Gastrocnemius medialis (tissue), 4 donors: Measurements from ENCODE around the gene ACAA2. TPM values are rescaled to one million over a fixed set of nuclear protein-coding genes. Genes with fewer than 3 reads are reported as not detected.
A peak's percentile ranks its signal among the peaks of the same experiment; 100 is the strongest.
"Not testable (repeated sequence)": the region's sequence is repeated elsewhere in the genome, so short reads cannot be mapped to it uniquely, and the experiment has no call there.

Experiments
- ATAC-seq, 2 donors: fragments of 150-250 bp; one replicate each; pipeline ENCODE4 v1.9.1; 2016
- DNase-seq, 2 donors: peaks; one replicate each; pipeline ENCODE4 v3.0.0-alpha.2; 2019
- H3K27ac ChIP-seq, 4 donors: fragments of 200-600 bp; sonication (generic); 1 replicate in 1 of 4; 2 replicates in 3 of 4; pipeline ENCODE4 v1.5.1; 2016 to 2018; ENCODE audit warnings: mild to moderate bottlenecking in 2 of 4, moderate library complexity in 1 of 4
- H3K27me3 ChIP-seq, 3 donors: fragments of 200-600 bp; sonication (generic) in 2 of 3; 1 replicate in 1 of 3; 2 replicates in 2 of 3; pipeline versions ENCODE4 v1.5.1 to v1.6.0; 2016 to 2019; ENCODE audit warnings: mild to moderate bottlenecking in 1 of 3, moderate library complexity in 1 of 3
- H3K36me3 ChIP-seq, 2 donors: fragments of 200-600 bp; sonication (generic) in 1 of 2; one replicate each; pipeline ENCODE4 v1.5.1; 2017 to 2018
- H3K4me1 ChIP-seq, 2 donors: fragments of 200-600 bp; sonication (generic) in 1 of 2; one replicate each; pipeline ENCODE4 v1.5.1; 2016 to 2017; ENCODE audit warnings: mild to moderate bottlenecking in 2 of 2
- H3K4me3 ChIP-seq, 4 donors: fragments of 200-600 bp; sonication (generic) in 3 of 4; 1 replicate in 1 of 4; 2 replicates in 3 of 4; pipeline ENCODE4 v1.5.1; 2016 to 2019; ENCODE audit warnings: mild to moderate bottlenecking in 2 of 4
- H3K9me3 ChIP-seq, 3 donors: fragments of 200-600 bp; sonication (generic) in 2 of 3; 1 replicate in 1 of 3; 2 replicates in 2 of 3; pipeline ENCODE4 v1.5.1; 2016 to 2019
- POLR2A ChIP-seq, 2 donors: fragments of 450-650 bp; IDR thresholded peaks; one replicate each; pipeline ENCODE4 v1.6.1; 2017; ENCODE audit warnings: antibody characterized with exemption in 2 of 2, mild to moderate bottlenecking in 2 of 2, moderate library complexity in 2 of 2
- in situ Hi-C, 4 donors: fragments of 200-750 bp; cut with MboI; loops; one replicate each; pipeline versions ENCODE4 v1.15.0 to v1.8.0; 2017; ENCODE audit warnings: low sequenced_read_pairs in 4 of 4
- intact Hi-C: fragments of 100-400 bp; cut with DNase I; formaldehyde crosslinking; loops from one replicate; pipeline ENCODE4 v1.15.1; 2023; ENCODE audit warnings: low total_unique reads
- total RNA-seq, 4 donors: library from RNA; depleted of rRNA; stranded (reverse); fragments of >200 nt; gene quantifications; one replicate each; pipeline versions ENCODE4 v1.1.0 to v1.2.3, GENCODE V29; 2016
- TF ChIP-seq, protein P1 (sequence below), 5 experiments: fragments of 450-650 bp in 3 of 5; fragments of 200-600 bp in 2 of 5; sonication (generic) in 2 of 5; IDR thresholded peaks in 4 of 5; conservative IDR thresholded peaks in 1 of 5; 1 replicate in 4 of 5; 2 replicates in 1 of 5; pipeline ENCODE4 v1.5.1; 2016 to 2019; ENCODE audit warnings: antibody characterized with exemption in 5 of 5, mild to moderate bottlenecking in 3 of 5, moderate library complexity in 3 of 5

Gene ACAA2
- total RNA-seq, 4 donors from 2014 or later, result 73.7 to 95.7 (median 79.6) TPM

DNA sequence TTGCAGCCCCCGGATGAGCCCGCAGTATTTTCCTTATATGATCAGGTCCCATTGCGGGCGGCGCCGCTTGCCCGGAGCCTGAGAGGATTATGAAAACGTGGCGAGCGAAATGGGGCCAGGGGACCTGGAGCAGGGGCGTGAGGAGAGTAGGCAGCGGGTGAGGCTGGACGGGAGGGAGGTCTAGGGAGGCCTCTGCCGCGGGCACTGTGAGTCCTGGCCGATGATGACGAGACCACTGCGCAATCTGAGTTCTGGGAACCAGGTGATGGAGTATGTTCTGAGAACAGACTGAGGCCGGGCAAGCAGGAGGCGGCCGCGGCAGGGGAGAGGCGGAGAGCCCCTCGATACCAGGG lies 790 bp upstream of the ACAA2 start:
- DNase-seq, result peak; percentile 38 to 65
- Histone ChIP-seq H3K4me3 (peak overlapping the region; percentile 88 to 95 (median 92)), H3K27me3 (no peaks in the 10 kb centered on the region), H3K27ac (peak overlapping the region; percentile 93 to 99 (median 96)), H3K4me1 (peaks cover 14 to 20% of the 10 kb centered on the region in 2 donors), H3K9me3 (no peaks in the 10 kb centered on the region), H3K36me3 (no peaks in the 10 kb centered on the region)
- TF ChIP-seq, protein P1, sequence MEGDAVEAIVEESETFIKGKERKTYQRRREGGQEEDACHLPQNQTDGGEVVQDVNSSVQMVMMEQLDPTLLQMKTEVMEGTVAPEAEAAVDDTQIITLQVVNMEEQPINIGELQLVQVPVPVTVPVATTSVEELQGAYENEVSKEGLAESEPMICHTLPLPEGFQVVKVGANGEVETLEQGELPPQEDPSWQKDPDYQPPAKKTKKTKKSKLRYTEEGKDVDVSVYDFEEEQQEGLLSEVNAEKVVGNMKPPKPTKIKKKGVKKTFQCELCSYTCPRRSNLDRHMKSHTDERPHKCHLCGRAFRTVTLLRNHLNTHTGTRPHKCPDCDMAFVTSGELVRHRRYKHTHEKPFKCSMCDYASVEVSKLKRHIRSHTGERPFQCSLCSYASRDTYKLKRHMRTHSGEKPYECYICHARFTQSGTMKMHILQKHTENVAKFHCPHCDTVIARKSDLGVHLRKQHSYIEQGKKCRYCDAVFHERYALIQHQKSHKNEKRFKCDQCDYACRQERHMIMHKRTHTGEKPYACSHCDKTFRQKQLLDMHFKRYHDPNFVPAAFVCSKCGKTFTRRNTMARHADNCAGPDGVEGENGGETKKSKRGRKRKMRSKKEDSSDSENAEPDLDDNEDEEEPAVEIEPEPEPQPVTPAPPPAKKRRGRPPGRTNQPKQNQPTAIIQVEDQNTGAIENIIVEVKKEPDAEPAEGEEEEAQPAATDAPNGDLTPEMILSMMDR (IDR thresholded peaks at IDR 0.05 in 4 of 5, conservative IDR thresholded peaks at IDR 0.05 in 1 of 5), result no peak
- TF ChIP-seq POLR2A (IDR thresholded peaks at IDR 0.05), result peak; percentile 37 to 78
- intact Hi-C loops, result loop anchor here (2.0 to 10.0 kb wide), 6 partner anchors 43 to 1879 kb away; partner anchors contain the start of genes CXXC1, MBD1, RPL17 and SMAD2
- in situ Hi-C loops, result loop anchor here in 2 of 4 donors (25.0 kb wide), 1 partner anchor 473 kb away; the partner anchor contains the start of genes CXXC1 (in 2 of the 2) and MBD1 (in 2 of the 2)
- peak; percentile 76 to 81 for ATAC-seq

DNA sequence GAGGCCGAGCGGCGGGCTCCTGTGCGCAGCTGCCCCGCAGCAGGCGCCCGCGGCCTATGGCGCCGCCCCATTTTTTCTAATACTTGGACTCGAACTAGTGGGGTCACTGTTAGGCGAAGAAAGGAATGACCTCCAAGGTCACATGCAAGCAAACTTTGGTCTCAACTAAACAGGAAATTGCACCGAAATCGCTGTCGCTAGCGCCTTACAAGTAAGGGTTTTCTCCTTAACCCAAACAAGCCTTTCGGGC lies 339 bp downstream of the ACAA2 start:
- H3K27me3 ChIP-seq, result no peaks in the 10 kb centered on the region
- H3K4me3 ChIP-seq, result peak overlapping the region; percentile 88 to 95 (median 92)
- H3K9me3 ChIP-seq, result no peaks in the 10 kb centered on the region
- H3K27ac ChIP-seq, result peak overlapping the region; percentile 93 to 99 (median 96)
- in situ Hi-C loops, result loop anchor here in 2 of 4 donors (25.0 kb wide), 1 partner anchor 474 kb away; the partner anchor contains the start of genes CXXC1 (in 2 of the 2) and MBD1 (in 2 of the 2)
- TF ChIP-seq POLR2A (IDR thresholded peaks at IDR 0.05), result no peak
- TF ChIP-seq, protein P1 (IDR thresholded peaks at IDR 0.05 in 4 of 5, conservative IDR thresholded peaks at IDR 0.05 in 1 of 5), result no peak
- ATAC-seq (peak; percentile 23 to 35), DNase-seq (peak in 1 of 2 donors; percentile 22)
- H3K36me3 ChIP-seq, result no peaks in the 10 kb centered on the region
- H3K4me1 ChIP-seq, result peaks cover 14 to 20% of the 10 kb centered on the region in 2 donors
- intact Hi-C loops, result loop anchor here (2.0 to 10.0 kb wide), 6 partner anchors 44 to 1878 kb away; partner anchors contain the start of genes C18orf32, CXXC1, MBD1 and SMAD2

DNA sequence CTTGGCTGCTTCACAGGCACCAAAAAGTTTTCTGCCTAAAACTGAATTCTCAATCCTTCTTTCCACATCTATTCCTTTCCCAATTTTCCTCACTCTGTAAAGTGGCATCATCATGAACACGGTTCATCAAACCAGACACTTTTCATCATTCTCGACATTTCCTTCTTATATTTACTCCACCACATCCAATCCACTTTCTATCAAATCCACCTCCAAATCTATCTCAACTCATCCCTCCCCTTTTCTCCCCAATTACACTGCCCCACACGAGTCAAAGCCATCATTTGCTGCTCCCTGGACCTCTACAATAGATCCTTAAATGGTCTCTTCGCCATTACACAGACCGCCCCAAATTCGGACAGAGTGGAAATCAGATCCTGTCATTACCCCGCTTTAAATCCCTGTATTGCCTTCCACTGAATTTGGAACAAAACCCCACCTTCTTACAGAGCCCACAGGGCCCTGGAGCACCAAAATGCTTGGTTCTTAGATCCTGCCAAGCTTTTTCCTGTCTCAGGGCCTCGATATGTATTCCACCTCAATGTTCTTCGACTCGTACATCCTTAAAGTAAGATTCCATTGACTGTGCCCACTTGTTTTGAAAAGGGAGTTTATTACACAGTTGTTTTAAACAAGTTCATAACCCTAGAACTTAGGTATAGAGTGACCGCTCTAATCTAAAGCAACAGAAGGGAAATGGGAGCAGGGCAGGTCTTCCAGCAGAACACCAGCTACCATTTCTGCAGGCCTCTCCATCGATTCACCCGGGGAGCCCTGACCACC lies 856 bp downstream of the ACAA2 start:
- Histone ChIP-seq H3K4me3 (peak overlapping the region; percentile 88 to 95 (median 92)), H3K27me3 (no peaks in the 10 kb centered on the region), H3K4me1 (peaks cover 14 to 20% of the 10 kb centered on the region in 2 donors), H3K36me3 (no peaks in the 10 kb centered on the region), H3K9me3 (no peaks in the 10 kb centered on the region), H3K27ac (peak overlapping the region; percentile 93 to 99 (median 96))
- in situ Hi-C loops (loop anchor here in 2 of 4 donors (25.0 kb wide), 1 partner anchor 475 kb away; the partner anchor contains the start of genes CXXC1 (in 2 of the 2) and MBD1 (in 2 of the 2)), intact Hi-C loops (loop anchor here (2.0 to 10.0 kb wide), 6 partner anchors 45 to 1878 kb away; partner anchors contain the start of genes C18orf32, CXXC1, MBD1 and SMAD2)
- DNase-seq (no peak), ATAC-seq (no peak)
- no peak for TF ChIP-seq POLR2A (IDR thresholded peaks at IDR 0.05)
- TF ChIP-seq, protein P1 (IDR thresholded peaks at IDR 0.05 in 4 of 5, conservative IDR thresholded peaks at IDR 0.05 in 1 of 5), result no peak

DNA sequence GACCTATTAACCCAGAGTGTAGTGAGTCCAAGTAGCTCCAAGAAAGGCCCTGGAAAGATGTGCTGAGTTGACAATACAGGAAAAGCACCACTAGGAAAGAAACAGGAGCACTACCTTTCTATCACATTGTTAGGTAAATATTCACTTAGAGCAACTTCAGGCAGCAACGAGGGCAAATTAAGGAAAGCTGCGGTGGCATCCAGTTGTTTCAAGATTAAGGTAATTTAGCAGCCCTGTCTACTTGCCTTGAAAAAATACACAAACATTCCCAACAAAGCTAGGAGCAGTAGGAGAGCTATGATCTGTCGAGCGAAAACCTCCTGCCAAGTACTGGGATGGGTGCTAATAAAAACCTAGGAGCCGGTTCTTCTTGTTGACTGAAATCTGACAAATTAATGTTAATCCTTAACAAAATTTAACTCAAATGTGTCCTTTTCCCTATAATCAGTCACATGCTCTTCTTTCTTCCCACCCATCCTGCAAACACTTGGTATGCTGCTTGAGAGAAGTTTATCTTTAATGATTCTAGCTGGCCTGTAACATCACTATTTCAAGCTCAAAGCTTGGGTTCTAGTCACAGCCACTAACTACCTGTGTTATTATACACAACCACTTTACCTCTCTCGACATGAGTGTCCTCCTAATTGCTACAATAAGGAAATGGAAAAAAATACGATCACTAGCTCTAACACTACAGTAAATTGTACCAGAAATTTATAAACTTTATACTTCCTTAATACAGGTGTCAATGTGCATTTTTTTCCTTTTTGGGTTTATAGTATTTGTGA lies 2.0 kb downstream of the ACAA2 start:
- no peaks in the 10 kb centered on the region for H3K27me3 ChIP-seq
- H3K27ac ChIP-seq, result peak overlapping the region in 1 of 4 donors; percentile 25
- DNase-seq (no peak), ATAC-seq (no peak)
- H3K4me3 ChIP-seq, result no peak overlapping the region
- no peaks in the 10 kb centered on the region for H3K9me3 ChIP-seq
- peaks cover 17 to 20% of the 10 kb centered on the region in 2 donors for H3K4me1 ChIP-seq
- H3K36me3 ChIP-seq, result no peaks in the 10 kb centered on the region
- in situ Hi-C loops (loop anchor here in 2 of 4 donors (25.0 kb wide), 1 partner anchor 476 kb away; the partner anchor contains the start of genes CXXC1 (in 2 of the 2) and MBD1 (in 2 of the 2)), intact Hi-C loops (loop anchor here (5.0 to 10.0 kb wide), 5 partner anchors 46 to 1877 kb away; partner anchors contain the start of genes CXXC1, MBD1, SMAD2 and SMAD7)
- TF ChIP-seq, protein P1 (IDR thresholded peaks at IDR 0.05 in 4 of 5, conservative IDR thresholded peaks at IDR 0.05 in 1 of 5), result no peak
- TF ChIP-seq POLR2A (IDR thresholded peaks at IDR 0.05), result no peak

DNA sequence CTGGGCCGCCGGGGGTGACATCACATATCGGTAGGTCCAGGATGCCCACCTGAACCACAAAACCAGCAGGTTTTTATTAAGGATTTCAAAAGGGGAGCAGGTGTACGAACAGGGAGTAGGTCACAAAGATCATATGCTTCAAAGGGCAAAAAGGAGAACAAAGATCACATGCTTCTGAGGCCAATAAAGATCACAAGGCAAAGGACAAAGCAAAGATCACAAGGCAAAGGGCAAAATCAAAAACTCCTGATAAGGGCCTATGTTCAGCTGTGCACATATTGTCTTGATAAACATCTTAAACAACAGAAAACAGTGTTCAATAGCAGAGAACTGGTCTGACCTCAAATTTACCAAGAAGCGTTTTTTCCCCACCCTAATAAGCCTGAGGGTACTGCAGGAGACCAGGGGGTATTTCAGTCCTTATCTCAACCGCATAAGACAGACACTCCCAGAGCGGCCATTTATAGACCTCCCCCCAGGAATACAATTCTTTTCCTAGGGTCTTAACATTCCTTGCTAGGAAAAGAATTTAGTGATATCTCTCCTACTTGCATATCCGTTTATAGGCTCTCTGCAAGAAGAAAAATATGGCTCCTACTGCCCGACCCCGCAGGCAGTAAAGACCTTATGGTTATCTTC lies 4.7 kb downstream of the ACAA2 start:
- ATAC-seq, DNase-seq, H3K4me3 ChIP-seq, H3K27ac ChIP-seq, H3K36me3 ChIP-seq, intact Hi-C loops, H3K9me3 ChIP-seq, H3K27me3 ChIP-seq: not testable (repeated sequence)
- in situ Hi-C loops, result loop anchor here in 2 of 4 donors (25.0 kb wide), 1 partner anchor 479 kb away; the partner anchor contains the start of genes CXXC1 (in 2 of the 2) and MBD1 (in 2 of the 2)
- peaks cover 20 to 30% of the 10 kb centered on the region in 2 donors for H3K4me1 ChIP-seq
